NT2/D1 (cell line): ENCODE data around the gene ZP3.
"Not testable (repeated sequence)": the region's sequence is repeated elsewhere in the genome, so short reads cannot be mapped to it uniquely, and the experiment has no call there.

Experiments used
- DNase-seq: peaks from one replicate; pipeline ENCODE4 v3.0.0-alpha.2; 2011; ENCODE audit warnings: low read depth, low spot score
- H3K27me3 ChIP-seq: 2 replicates; pipeline ENCODE4 v1.6.0; 2011; ENCODE audit warnings: mild to moderate bottlenecking; ENCODE audit not compliant: insufficient read length, insufficient read depth
- H3K36me3 ChIP-seq: 2 replicates; pipeline ENCODE4 v1.6.1; 2011; ENCODE audit warnings: mild to moderate bottlenecking, low read length, mixed read lengths; ENCODE audit not compliant: insufficient read depth, insufficient read length
- H3K4me1 ChIP-seq: 2 replicates; pipeline ENCODE4 v1.5.1; 2011; ENCODE audit not compliant: insufficient read depth, insufficient read length
- H3K4me3 ChIP-seq: 2 replicates; pipeline ENCODE4 v1.5.1; 2011; ENCODE audit warnings: low read depth; ENCODE audit not compliant: insufficient read length
- H3K9ac ChIP-seq: 2 replicates; pipeline ENCODE4 v1.6.0; 2011; ENCODE audit warnings: low read depth; ENCODE audit not compliant: insufficient read length
- H3K9me3 ChIP-seq: 2 replicates; pipeline ENCODE4 v1.5.1; 2011; ENCODE audit warnings: mild to moderate bottlenecking, low read length; ENCODE audit not compliant: insufficient read depth
- SUZ12 ChIP-seq: IDR thresholded peaks from 2 replicates; pipeline ENCODE4 v1.6.1; 2011; ENCODE audit not compliant: insufficient read length, insufficient read depth; ENCODE audit errors: extremely low read depth
- YY1 ChIP-seq: IDR thresholded peaks from 2 replicates; pipeline ENCODE4 v1.6.1; 2011; ENCODE audit not compliant: insufficient read length, insufficient read depth
- ZNF274 ChIP-seq: IDR thresholded peaks from 2 replicates; pipeline ENCODE4 v1.6.1; 2011; ENCODE audit warnings: mild to moderate bottlenecking, low read depth, low read length

The ZP3 gene

GRCh38 chr7:76424413-76425111, at the start of gene ZP3:
Gene ZP3, plus strand, starts transcription at chr7:76424950. Its CDS starts 15 bp downstream, at chr7:76424965.
- no peaks in the 10 kb centered on the region for H3K36me3 ChIP-seq
- H3K9me3 ChIP-seq, result no peaks in the 10 kb centered on the region
- no peak within 1 kb of the TSS for H3K4me3 ChIP-seq
- H3K4me1 ChIP-seq, result peaks cover 1% of the 10 kb centered on the region
- DNase-seq, result no peak
- TF ChIP-seq ZNF274, result no peak
- no peak for TF ChIP-seq SUZ12
- no peak for TF ChIP-seq YY1
- H3K27me3 ChIP-seq, result no peaks in the 10 kb centered on the region
- peak within 1 kb of the TSS; percentile 42 for H3K9ac ChIP-seq

GRCh38 chr7:76375251-76375650, 49.5 kb upstream of the ZP3 start:
- no peaks in the 10 kb centered on the region for H3K27me3 ChIP-seq
- H3K9ac ChIP-seq, result no peak overlapping the region
- peaks cover 2% of the 10 kb centered on the region for H3K4me1 ChIP-seq
- H3K4me3 ChIP-seq, result no peak overlapping the region
- H3K36me3 ChIP-seq, result no peaks in the 10 kb centered on the region
- DNase-seq, result no peak
- no peak for TF ChIP-seq SUZ12
- no peak for TF ChIP-seq YY1
- no peak for TF ChIP-seq ZNF274
- no peaks in the 10 kb centered on the region for H3K9me3 ChIP-seq

GRCh38 chr7:76377186-76377918, 47.4 kb upstream of the ZP3 start:
- Histone ChIP-seq H3K36me3 (no peaks in the 10 kb centered on the region), H3K9me3 (no peaks in the 10 kb centered on the region), H3K4me3 (no peak overlapping the region), H3K9ac (no peak overlapping the region), H3K4me1 (peaks cover 2% of the 10 kb centered on the region), H3K27me3 (no peaks in the 10 kb centered on the region)
- DNase-seq, result no peak
- TF ChIP-seq ZNF274 (no peak), SUZ12 (no peak), YY1 (no peak)

GRCh38 chr7:76380623-76380966, 44.2 kb upstream of the ZP3 start:
- H3K27me3 ChIP-seq, result no peaks in the 10 kb centered on the region
- peak overlapping the region; percentile 37 for H3K4me3 ChIP-seq
- no peaks in the 10 kb centered on the region for H3K36me3 ChIP-seq
- no peaks in the 10 kb centered on the region for H3K4me1 ChIP-seq
- no peak for DNase-seq
- TF ChIP-seq YY1 (no peak), SUZ12 (no peak), ZNF274 (no peak)
- H3K9ac ChIP-seq, result peak overlapping the region; percentile 42
- H3K9me3 ChIP-seq, result no peaks in the 10 kb centered on the region

- H3K9me3 ChIP-seq, result no peaks in the 10 kb centered on the region
- no peaks in the 10 kb centered on the region for H3K4me1 ChIP-seq
- no peak overlapping the region for H3K9ac ChIP-seq
- no peaks in the 10 kb centered on the region for H3K27me3 ChIP-seq
- no peak for DNase-seq
- H3K4me3 ChIP-seq, result no peak overlapping the region
- no peaks in the 10 kb centered on the region for H3K36me3 ChIP-seq
- no peak for TF ChIP-seq YY1
- no peak for TF ChIP-seq SUZ12
- no peak for TF ChIP-seq ZNF274
Observed at GRCh38 chr7:76381814-76382213, 42.9 kb upstream of the ZP3 start.

GRCh38 chr7:76383089-76383944, 41.4 kb upstream of the ZP3 start:
- Histone ChIP-seq H3K9me3 (no peaks in the 10 kb centered on the region), H3K4me3 (no peak overlapping the region), H3K36me3 (no peaks in the 10 kb centered on the region), H3K27me3 (no peaks in the 10 kb centered on the region), H3K4me1 (no peaks in the 10 kb centered on the region), H3K9ac (no peak overlapping the region)
- DNase-seq, result no peak
- no peak for TF ChIP-seq YY1
- TF ChIP-seq SUZ12, result no peak
- TF ChIP-seq ZNF274, result no peak

- no peak overlapping the region for H3K9ac ChIP-seq
- TF ChIP-seq ZNF274, result no peak
- no peak for TF ChIP-seq SUZ12
- TF ChIP-seq YY1, result no peak
- no peak for DNase-seq
Observed at GRCh38 chr7:76386691-76387260, 38.0 kb upstream of the ZP3 start.

GRCh38 chr7:76387789-76388188, 37.0 kb upstream of the ZP3 start:
- H3K4me1 ChIP-seq, H3K9ac ChIP-seq, H3K4me3 ChIP-seq, DNase-seq, H3K9me3 ChIP-seq, H3K27me3 ChIP-seq, H3K36me3 ChIP-seq: not testable (repeated sequence)

More at GRCh38 chr7:76386691-76387260, 38.0 kb upstream of the ZP3 start:
- H3K9me3 ChIP-seq, result no peaks in the 10 kb centered on the region
- peaks cover 7% of the 10 kb centered on the region for H3K36me3 ChIP-seq
- H3K4me3 ChIP-seq, result no peak overlapping the region
- no peaks in the 10 kb centered on the region for H3K27me3 ChIP-seq
- peaks cover 3% of the 10 kb centered on the region for H3K4me1 ChIP-seq
